WTC11 (cell line): Measurements from ENCODE around the gene TAMM41. TPM values are rescaled to one million over a fixed set of nuclear protein-coding genes. Genes with fewer than 3 reads are reported as not detected.

ENCODE experiments used
- ATAC-seq: fragments of 200-7000 bp; cut with Tn5 transposase; 2 replicates; pipeline ENCODE4 v1.10.0; 2021; ENCODE audit warnings: mild to moderate bottlenecking, moderate library complexity
- CTCF ChIA-PET: fragments of 300-600 bp; sonication (Branson Sonifier 250); formaldehyde crosslinking; loops from one replicate; lab custom pipeline; 2021; ENCODE audit warnings: antibody characterized with exemption; lab: Charles Lee
- POLR2A ChIA-PET: fragments of 350-600 bp; sonication (Branson Sonifier 250); formaldehyde crosslinking; loops from one replicate; lab custom pipeline; 2021; ENCODE audit warnings: antibody characterized with exemption; lab: Charles Lee
- DNase-seq: peaks from one replicate; pipeline ENCODE4 v3.0.0; 2021; ENCODE audit warnings: low spot score
- H3K27ac Mint-ChIP-seq: 2 replicates; pipeline ENCODE4 v1.8.0; 2021; ENCODE audit warnings: mixed read lengths
- H3K27me3 Mint-ChIP-seq: 2 replicates; pipeline ENCODE4 v1.8.0; 2021; ENCODE audit warnings: low read depth, mild to moderate bottlenecking, moderate library complexity, mixed read lengths
- H3K36me3 Mint-ChIP-seq: 2 replicates; pipeline ENCODE4 v1.8.0; 2021; ENCODE audit warnings: mixed read lengths
- H3K4me1 Mint-ChIP-seq: 2 replicates; pipeline ENCODE4 v1.8.0; 2022; ENCODE audit warnings: mixed read lengths
- H3K4me3 Mint-ChIP-seq: 2 replicates; pipeline ENCODE4 v1.8.0; 2021; ENCODE audit warnings: mild to moderate bottlenecking, moderate library complexity, mixed read lengths
- H3K9me3 Mint-ChIP-seq: 2 replicates; pipeline ENCODE4 v1.8.0; 2021; ENCODE audit warnings: mixed read lengths
- CREM ChIP-seq: sonication (generic); formaldehyde crosslinking; IDR thresholded peaks from 2 replicates; pipeline ENCODE4 v1.8.1; 2022; ENCODE audit warnings: mild to moderate bottlenecking, missing genetic modification reagents, moderate library complexity
- ELF4 ChIP-seq: sonication (generic); formaldehyde crosslinking; IDR thresholded peaks from 2 replicates; pipeline ENCODE4 v1.8.1; 2022; ENCODE audit warnings: low read depth, mild to moderate bottlenecking, moderate library complexity, missing genetic modification reagents
- FOXJ3 ChIP-seq: sonication (generic); formaldehyde crosslinking; IDR thresholded peaks from 2 replicates; pipeline ENCODE4 v1.9.0; 2021; ENCODE audit warnings: missing genetic modification reagents, mild to moderate bottlenecking, borderline replicate concordance
- FOXK1 ChIP-seq: sonication (generic); formaldehyde crosslinking; IDR thresholded peaks from 2 replicates; pipeline ENCODE4 v1.8.0; 2022; ENCODE audit warnings: mild to moderate bottlenecking, moderate library complexity, missing genetic modification reagents
- GRHL2 ChIP-seq: fragments of 250-450 bp; sonication (Bioruptor Pico); IDR thresholded peaks from 2 replicates; pipeline ENCODE4 v1.8.0; 2022; ENCODE audit warnings: mild to moderate bottlenecking, moderate library complexity; ENCODE audit not compliant: insufficient replicate concordance, severe bottlenecking
- GTF2I ChIP-seq: fragments of 250-450 bp; sonication (Bioruptor Pico); conservative IDR thresholded peaks from 2 replicates; pipeline ENCODE4 v1.4.0; 2021; ENCODE audit warnings: mild to moderate bottlenecking
- KAT7 ChIP-seq: sonication (generic); formaldehyde crosslinking; IDR thresholded peaks from 2 replicates; pipeline ENCODE4 v1.8.1; 2023; ENCODE audit warnings: missing genetic modification reagents, mild to moderate bottlenecking, borderline replicate concordance
- MXD4 ChIP-seq: fragments of 250-450 bp; sonication (Bioruptor Pico); IDR thresholded peaks from 2 replicates; pipeline ENCODE4 v1.8.0; 2021; ENCODE audit warnings: mild to moderate bottlenecking, moderate library complexity, borderline replicate concordance
- MYBL2 ChIP-seq: sonication (generic); formaldehyde crosslinking; IDR thresholded peaks from 2 replicates; pipeline ENCODE4 v1.8.1; 2023; ENCODE audit warnings: mild to moderate bottlenecking, moderate library complexity, missing genetic modification reagents
- NR3C1 ChIP-seq: sonication (generic); formaldehyde crosslinking; conservative IDR thresholded peaks from 2 replicates; pipeline ENCODE4 v1.8.1; 2023; ENCODE audit warnings: low read depth, mild to moderate bottlenecking, missing genetic modification reagents
- PRRX2 ChIP-seq: fragments of 250-450 bp; sonication (Bioruptor Pico); IDR thresholded peaks from 2 replicates; pipeline ENCODE4 v1.8.0; 2021; ENCODE audit warnings: mild to moderate bottlenecking
- RELA ChIP-seq: sonication (generic); formaldehyde crosslinking; IDR thresholded peaks from 2 replicates; pipeline ENCODE4 v1.8.1; 2022; ENCODE audit warnings: missing genetic modification reagents, mild to moderate bottlenecking, borderline replicate concordance
- TEAD1 ChIP-seq: sonication (generic); formaldehyde crosslinking; IDR thresholded peaks from 2 replicates; pipeline ENCODE4 v1.8.0; 2022; ENCODE audit warnings: mild to moderate bottlenecking, missing genetic modification reagents
- TP53 ChIP-seq: sonication (generic); formaldehyde crosslinking; IDR thresholded peaks from 2 replicates; pipeline ENCODE4 v1.8.1; 2023; ENCODE audit warnings: mild to moderate bottlenecking, missing genetic modification reagents
- ZBTB21 ChIP-seq: sonication (generic); formaldehyde crosslinking; IDR thresholded peaks from 2 replicates; pipeline ENCODE4 v1.8.1; 2023; ENCODE audit warnings: mild to moderate bottlenecking, missing genetic modification reagents, borderline replicate concordance
- ZNF317 ChIP-seq: sonication (generic); formaldehyde crosslinking; IDR thresholded peaks from 2 replicates; pipeline ENCODE4 v1.8.1; 2023; ENCODE audit warnings: low read depth, mild to moderate bottlenecking, moderate library complexity, missing genetic modification reagents, borderline replicate concordance
- ZNF396 ChIP-seq: fragments of 250-450 bp; sonication (Bioruptor Pico); IDR thresholded peaks from 2 replicates; pipeline ENCODE4 v1.8.0; 2021; ENCODE audit warnings: mild to moderate bottlenecking, moderate library complexity, borderline replicate concordance
- total RNA-seq: library from RNA; stranded (reverse); gene quantifications from 3 replicates; pipeline ENCODE4 v1.2.3, GENCODE V29; 2021
- TF ChIP-seq, protein P1 (sequence below): fragments of 250-450 bp; sonication (Bioruptor Pico); IDR thresholded peaks from 2 replicates; pipeline ENCODE4 v2.1.2; 2022; ENCODE audit warnings: mild to moderate bottlenecking, moderate library complexity
- TF ChIP-seq, protein P2 (sequence below): sonication (generic); formaldehyde crosslinking; conservative IDR thresholded peaks from 2 replicates; pipeline ENCODE4 v1.8.1; 2022; ENCODE audit warnings: mild to moderate bottlenecking, missing genetic modification reagents
- TF ChIP-seq, protein P3 (sequence below): sonication (generic); formaldehyde crosslinking; IDR thresholded peaks from 2 replicates; pipeline ENCODE4 v1.8.0; 2023; ENCODE audit warnings: mild to moderate bottlenecking, missing genetic modification reagents
- TF ChIP-seq, protein P4 (sequence below): sonication (generic); formaldehyde crosslinking; IDR thresholded peaks from 2 replicates; pipeline ENCODE4 v1.8.1; 2022; ENCODE audit warnings: missing genetic modification reagents, borderline replicate concordance
- TF ChIP-seq, protein P5 (sequence below): sonication (generic); formaldehyde crosslinking; IDR thresholded peaks from 2 replicates; pipeline ENCODE4 v1.8.1; 2023; ENCODE audit warnings: mild to moderate bottlenecking, missing genetic modification reagents, borderline replicate concordance
- TF ChIP-seq, protein P6 (sequence below): fragments of 250-450 bp; sonication (Bioruptor Pico); IDR thresholded peaks from 2 replicates; pipeline ENCODE4 v1.9.0; 2021; ENCODE audit warnings: mild to moderate bottlenecking

Gene TAMM41
- total RNA-seq, 1 experiment from 2014 or later = 23.0 TPM

DNA sequence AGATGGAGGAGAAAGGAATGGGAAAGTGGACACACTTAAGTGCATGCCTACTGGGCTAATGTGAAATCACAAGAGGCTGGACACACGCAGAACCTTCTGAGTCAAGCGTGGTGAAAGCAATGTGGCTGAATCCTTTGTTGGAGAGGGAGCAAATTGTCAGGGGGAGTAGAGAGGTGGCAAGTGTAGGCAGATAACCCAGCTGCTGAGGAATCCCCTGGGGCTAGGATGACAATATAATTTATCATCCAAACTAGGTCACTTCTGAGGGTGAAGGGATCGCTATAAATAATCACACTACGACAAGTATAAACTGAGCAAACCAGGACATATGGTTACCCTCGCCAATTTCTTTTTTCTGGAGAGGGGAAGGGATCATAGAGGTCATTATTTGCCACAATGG is 28.7 kb downstream of the TAMM41 start (continued):
- TF ChIP-seq, protein P1, sequence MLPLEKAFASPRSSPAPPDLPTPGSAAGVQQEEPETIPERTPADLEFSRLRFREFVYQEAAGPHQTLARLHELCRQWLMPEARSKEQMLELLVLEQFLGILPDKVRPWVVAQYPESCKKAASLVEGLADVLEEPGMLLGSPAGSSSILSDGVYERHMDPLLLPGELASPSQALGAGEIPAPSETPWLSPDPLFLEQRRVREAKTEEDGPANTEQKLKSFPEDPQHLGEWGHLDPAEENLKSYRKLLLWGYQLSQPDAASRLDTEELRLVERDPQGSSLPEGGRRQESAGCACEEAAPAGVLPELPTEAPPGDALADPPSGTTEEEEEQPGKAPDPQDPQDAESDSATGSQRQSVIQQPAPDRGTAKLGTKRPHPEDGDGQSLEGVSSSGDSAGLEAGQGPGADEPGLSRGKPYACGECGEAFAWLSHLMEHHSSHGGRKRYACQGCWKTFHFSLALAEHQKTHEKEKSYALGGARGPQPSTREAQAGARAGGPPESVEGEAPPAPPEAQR (CRISPR knock-in tag) = no peak

DNA sequence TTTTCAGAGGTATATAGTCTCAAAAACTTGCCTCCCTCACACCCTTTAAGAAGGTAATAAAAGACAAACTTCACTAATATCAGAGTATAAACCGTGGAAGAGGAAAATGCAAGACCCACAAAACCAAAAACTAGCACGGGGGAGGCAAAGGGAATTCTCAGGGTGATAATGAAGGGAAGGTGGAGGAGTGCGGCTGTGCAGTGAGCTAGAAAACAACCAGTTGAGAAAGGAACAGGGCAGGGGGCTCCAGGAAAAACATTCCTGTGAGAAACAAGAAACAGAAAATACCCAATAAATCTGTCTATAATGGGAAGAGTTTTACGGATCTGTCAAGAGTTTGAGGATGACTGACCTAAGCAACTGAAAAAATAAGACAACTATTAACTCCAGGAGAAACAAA is 31.6 kb downstream of the TAMM41 start:
- H3K4me3 Mint-ChIP-seq = no peak overlapping the region
- ChIA-PET POLR2A (interaction anchor here (0.6 kb wide), 1 partner anchor 1834 kb away, joined by 3 read pairs; no protein-coding TSS in a partner anchor), CTCF (interaction anchor here (1.3 kb wide), 1 partner anchor 31 kb away, joined by 3 read pairs; the partner anchor contains the start of gene TAMM41)
- no peaks in the 10 kb centered on the region for H3K9me3 Mint-ChIP-seq
- H3K27me3 Mint-ChIP-seq = no peaks in the 10 kb centered on the region
- no peak for DNase-seq
- no peak for ATAC-seq
- H3K36me3 Mint-ChIP-seq = peaks cover 9% of the 10 kb centered on the region
- no peaks in the 10 kb centered on the region for H3K4me1 Mint-ChIP-seq
- H3K27ac Mint-ChIP-seq = no peak overlapping the region
- no peak for TF ChIP-seq ELF4 (CRISPR knock-in tag)
- TF ChIP-seq, protein P2, sequence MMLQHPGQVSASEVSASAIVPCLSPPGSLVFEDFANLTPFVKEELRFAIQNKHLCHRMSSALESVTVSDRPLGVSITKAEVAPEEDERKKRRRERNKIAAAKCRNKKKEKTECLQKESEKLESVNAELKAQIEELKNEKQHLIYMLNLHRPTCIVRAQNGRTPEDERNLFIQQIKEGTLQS (CRISPR knock-in tag) = no peak
- no peak for TF ChIP-seq GRHL2 (CRISPR knock-in tag)
- no peak for TF ChIP-seq FOXK1 (CRISPR knock-in tag)
- TF ChIP-seq MXD4 (CRISPR knock-in tag) = no peak
- TF ChIP-seq ZBTB21 (CRISPR knock-in tag) = no peak
- TF ChIP-seq TEAD1 = no peak
- TF ChIP-seq KAT7 (CRISPR knock-in tag) = no peak

DNA sequence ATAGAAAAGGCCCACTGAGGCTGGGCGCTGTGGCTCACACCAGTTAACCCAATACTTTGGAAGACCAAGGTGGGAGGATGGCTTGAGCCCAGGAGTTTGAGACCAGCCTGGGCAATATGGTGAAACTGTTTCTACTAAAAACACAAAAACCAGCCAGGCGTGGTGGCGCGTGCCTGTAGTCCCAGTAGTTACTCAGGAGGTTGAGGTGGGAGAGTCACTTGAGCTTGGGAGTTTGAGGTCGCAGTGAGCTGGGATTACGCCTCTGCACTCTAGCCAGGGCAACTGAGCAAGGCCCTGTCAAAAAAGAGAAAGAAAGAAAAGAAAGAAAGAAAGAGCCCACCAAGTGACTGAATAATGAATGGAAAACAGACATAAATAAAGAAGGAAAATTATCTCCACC is 32.0 kb downstream of the TAMM41 start:
- Mint-ChIP-seq H3K9me3 (no peaks in the 10 kb centered on the region), H3K27me3 (no peaks in the 10 kb centered on the region), H3K36me3 (peaks cover 7% of the 10 kb centered on the region), H3K4me3 (no peak overlapping the region), H3K4me1 (no peaks in the 10 kb centered on the region), H3K27ac (no peak overlapping the region)
- POLR2A ChIA-PET = interaction anchor here (0.6 kb wide), 1 partner anchor 1835 kb away, joined by 3 read pairs; no protein-coding TSS in a partner anchor
- DNase-seq (no peak), ATAC-seq (no peak)
- CTCF ChIA-PET = interaction anchor here (1.3 kb wide), 1 partner anchor 32 kb away, joined by 3 read pairs; the partner anchor contains the start of gene TAMM41
- no peak for TF ChIP-seq CREM
- TF ChIP-seq, protein P2 (CRISPR knock-in tag) = no peak
- TF ChIP-seq, protein P3, sequence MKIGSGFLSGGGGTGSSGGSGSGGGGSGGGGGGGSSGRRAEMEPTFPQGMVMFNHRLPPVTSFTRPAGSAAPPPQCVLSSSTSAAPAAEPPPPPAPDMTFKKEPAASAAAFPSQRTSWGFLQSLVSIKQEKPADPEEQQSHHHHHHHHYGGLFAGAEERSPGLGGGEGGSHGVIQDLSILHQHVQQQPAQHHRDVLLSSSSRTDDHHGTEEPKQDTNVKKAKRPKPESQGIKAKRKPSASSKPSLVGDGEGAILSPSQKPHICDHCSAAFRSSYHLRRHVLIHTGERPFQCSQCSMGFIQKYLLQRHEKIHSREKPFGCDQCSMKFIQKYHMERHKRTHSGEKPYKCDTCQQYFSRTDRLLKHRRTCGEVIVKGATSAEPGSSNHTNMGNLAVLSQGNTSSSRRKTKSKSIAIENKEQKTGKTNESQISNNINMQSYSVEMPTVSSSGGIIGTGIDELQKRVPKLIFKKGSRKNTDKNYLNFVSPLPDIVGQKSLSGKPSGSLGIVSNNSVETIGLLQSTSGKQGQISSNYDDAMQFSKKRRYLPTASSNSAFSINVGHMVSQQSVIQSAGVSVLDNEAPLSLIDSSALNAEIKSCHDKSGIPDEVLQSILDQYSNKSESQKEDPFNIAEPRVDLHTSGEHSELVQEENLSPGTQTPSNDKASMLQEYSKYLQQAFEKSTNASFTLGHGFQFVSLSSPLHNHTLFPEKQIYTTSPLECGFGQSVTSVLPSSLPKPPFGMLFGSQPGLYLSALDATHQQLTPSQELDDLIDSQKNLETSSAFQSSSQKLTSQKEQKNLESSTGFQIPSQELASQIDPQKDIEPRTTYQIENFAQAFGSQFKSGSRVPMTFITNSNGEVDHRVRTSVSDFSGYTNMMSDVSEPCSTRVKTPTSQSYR (CRISPR knock-in tag) = no peak
- no peak for TF ChIP-seq NR3C1 (CRISPR knock-in tag)
- TF ChIP-seq FOXJ3 (CRISPR knock-in tag) = no peak
- no peak for TF ChIP-seq ZNF396 (CRISPR knock-in tag)
- TF ChIP-seq, protein P4, sequence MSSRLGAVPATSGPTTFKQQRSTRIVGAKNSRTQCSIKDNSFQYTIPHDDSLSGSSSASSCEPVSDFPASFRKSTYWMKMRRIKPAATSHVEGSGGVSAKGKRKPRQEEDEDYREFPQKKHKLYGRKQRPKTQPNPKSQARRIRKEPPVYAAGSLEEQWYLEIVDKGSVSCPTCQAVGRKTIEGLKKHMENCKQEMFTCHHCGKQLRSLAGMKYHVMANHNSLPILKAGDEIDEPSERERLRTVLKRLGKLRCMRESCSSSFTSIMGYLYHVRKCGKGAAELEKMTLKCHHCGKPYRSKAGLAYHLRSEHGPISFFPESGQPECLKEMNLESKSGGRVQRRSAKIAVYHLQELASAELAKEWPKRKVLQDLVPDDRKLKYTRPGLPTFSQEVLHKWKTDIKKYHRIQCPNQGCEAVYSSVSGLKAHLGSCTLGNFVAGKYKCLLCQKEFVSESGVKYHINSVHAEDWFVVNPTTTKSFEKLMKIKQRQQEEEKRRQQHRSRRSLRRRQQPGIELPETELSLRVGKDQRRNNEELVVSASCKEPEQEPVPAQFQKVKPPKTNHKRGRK (CRISPR knock-in tag) = no peak
- TF ChIP-seq, protein P5, sequence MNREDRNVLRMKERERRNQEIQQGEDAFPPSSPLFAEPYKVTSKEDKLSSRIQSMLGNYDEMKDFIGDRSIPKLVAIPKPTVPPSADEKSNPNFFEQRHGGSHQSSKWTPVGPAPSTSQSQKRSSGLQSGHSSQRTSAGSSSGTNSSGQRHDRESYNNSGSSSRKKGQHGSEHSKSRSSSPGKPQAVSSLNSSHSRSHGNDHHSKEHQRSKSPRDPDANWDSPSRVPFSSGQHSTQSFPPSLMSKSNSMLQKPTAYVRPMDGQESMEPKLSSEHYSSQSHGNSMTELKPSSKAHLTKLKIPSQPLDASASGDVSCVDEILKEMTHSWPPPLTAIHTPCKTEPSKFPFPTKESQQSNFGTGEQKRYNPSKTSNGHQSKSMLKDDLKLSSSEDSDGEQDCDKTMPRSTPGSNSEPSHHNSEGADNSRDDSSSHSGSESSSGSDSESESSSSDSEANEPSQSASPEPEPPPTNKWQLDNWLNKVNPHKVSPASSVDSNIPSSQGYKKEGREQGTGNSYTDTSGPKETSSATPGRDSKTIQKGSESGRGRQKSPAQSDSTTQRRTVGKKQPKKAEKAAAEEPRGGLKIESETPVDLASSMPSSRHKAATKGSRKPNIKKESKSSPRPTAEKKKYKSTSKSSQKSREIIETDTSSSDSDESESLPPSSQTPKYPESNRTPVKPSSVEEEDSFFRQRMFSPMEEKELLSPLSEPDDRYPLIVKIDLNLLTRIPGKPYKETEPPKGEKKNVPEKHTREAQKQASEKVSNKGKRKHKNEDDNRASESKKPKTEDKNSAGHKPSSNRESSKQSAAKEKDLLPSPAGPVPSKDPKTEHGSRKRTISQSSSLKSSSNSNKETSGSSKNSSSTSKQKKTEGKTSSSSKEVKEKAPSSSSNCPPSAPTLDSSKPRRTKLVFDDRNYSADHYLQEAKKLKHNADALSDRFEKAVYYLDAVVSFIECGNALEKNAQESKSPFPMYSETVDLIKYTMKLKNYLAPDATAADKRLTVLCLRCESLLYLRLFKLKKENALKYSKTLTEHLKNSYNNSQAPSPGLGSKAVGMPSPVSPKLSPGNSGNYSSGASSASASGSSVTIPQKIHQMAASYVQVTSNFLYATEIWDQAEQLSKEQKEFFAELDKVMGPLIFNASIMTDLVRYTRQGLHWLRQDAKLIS (CRISPR knock-in tag) = no peak
- no peak for TF ChIP-seq MYBL2
- TF ChIP-seq RELA (CRISPR knock-in tag) = no peak
- no peak for TF ChIP-seq ZNF317 (CRISPR knock-in tag)
- TF ChIP-seq, protein P6, sequence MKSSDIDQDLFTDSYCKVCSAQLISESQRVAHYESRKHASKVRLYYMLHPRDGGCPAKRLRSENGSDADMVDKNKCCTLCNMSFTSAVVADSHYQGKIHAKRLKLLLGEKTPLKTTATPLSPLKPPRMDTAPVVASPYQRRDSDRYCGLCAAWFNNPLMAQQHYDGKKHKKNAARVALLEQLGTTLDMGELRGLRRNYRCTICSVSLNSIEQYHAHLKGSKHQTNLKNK (CRISPR knock-in tag) = no peak
- no peak for TF ChIP-seq PRRX2
- no peak for TF ChIP-seq TP53 (CRISPR knock-in tag)
- no peak for TF ChIP-seq ELF4 (CRISPR knock-in tag)
- TF ChIP-seq GTF2I (CRISPR knock-in tag) = no peak
